Keratinocyte (primary cell): ENCODE measurements around the gene HAT1. TPM values are rescaled to one million over a fixed set of nuclear protein-coding genes. Genes with fewer than 3 reads are reported as not detected.

Experiments
- DNase-seq: peaks from one replicate; pipeline ENCODE4 v3.0.0-alpha.2; 2011; ENCODE audit warnings: low read depth, missing footprints, low spot score
- FAIRE-seq: peaks from 2 replicates; lab custom pipeline; 2011; peaks lifted over from hg19 to GRCh38; lab: Jason Lieb, UNC
- H2AFZ ChIP-seq: 2 replicates; pipeline ENCODE4 v1.6.0; 2012; ENCODE audit warnings: low read length, control low read depth, inconsistent platforms; ENCODE audit not compliant: control insufficient read depth
- H3K27ac ChIP-seq: 2 replicates; pipeline ENCODE4 v1.5.1; 2011; ENCODE audit warnings: low read length; ENCODE audit not compliant: control insufficient read depth, insufficient read depth
- H3K27me3 ChIP-seq: 3 replicates; pipeline ENCODE4 v1.6.0; 2011; ENCODE audit warnings: low read length; ENCODE audit not compliant: control insufficient read depth, insufficient read depth; ENCODE audit errors: extremely low read depth
- H3K36me3 ChIP-seq, 2 experiments: 2 replicates in 1 of 2; 3 replicates in 1 of 2; pipeline ENCODE4 v1.5.1; 2011; ENCODE audit warnings: low read length in 2 of 2, mild to moderate bottlenecking in 1 of 2; ENCODE audit not compliant: control insufficient read depth in 2 of 2, insufficient read depth in 2 of 2; ENCODE audit errors: extremely low read depth in 1 of 2
- H3K4me1 ChIP-seq: 3 replicates; pipeline ENCODE4 v1.5.1; 2011; ENCODE audit warnings: low read length; ENCODE audit not compliant: control insufficient read depth, insufficient read depth; ENCODE audit errors: extremely low read depth
- H3K4me2 ChIP-seq: 3 replicates; pipeline ENCODE4 v1.6.0; 2011; ENCODE audit warnings: low read depth, low read length; ENCODE audit not compliant: control insufficient read depth, insufficient read depth; ENCODE audit errors: extremely low read depth
- H3K4me3 ChIP-seq, 3 experiments: fragments of 200-600 bp in 1 of 3; sonication (generic) in 1 of 3; 2 replicates in 2 of 3; 3 replicates in 1 of 3; pipeline ENCODE4 v1.5.1; 2011 to 2016; ENCODE audit warnings: low read length in 3 of 3, mild to moderate bottlenecking in 3 of 3, control low read depth in 2 of 3, inconsistent platforms in 1 of 3, low read depth in 1 of 3, mixed read lengths in 1 of 3, mixed run types in 1 of 3, moderate library complexity in 1 of 3; ENCODE audit not compliant: control insufficient read depth in 2 of 3, insufficient read depth in 2 of 3; ENCODE audit errors: extremely low read depth in 1 of 3
- H3K79me2 ChIP-seq: 2 replicates; pipeline ENCODE4 v1.6.0; 2012; ENCODE audit warnings: low read length; ENCODE audit not compliant: control insufficient read depth, insufficient read depth
- H3K9ac ChIP-seq: 3 replicates; pipeline ENCODE4 v1.6.0; 2011; ENCODE audit warnings: low read length; ENCODE audit not compliant: control insufficient read depth, insufficient read depth; ENCODE audit errors: extremely low read depth
- H3K9me1 ChIP-seq: 3 replicates; pipeline ENCODE4 v1.6.0; 2011; ENCODE audit warnings: low read length; ENCODE audit not compliant: control insufficient read depth, insufficient read depth; ENCODE audit errors: extremely low read depth
- H3K9me3 ChIP-seq: 2 replicates; pipeline ENCODE4 v1.5.1; 2012; ENCODE audit warnings: low read depth, low read length; ENCODE audit not compliant: control insufficient read depth
- H4K20me1 ChIP-seq: 3 replicates; pipeline ENCODE4 v1.6.0; 2011; ENCODE audit warnings: low read length; ENCODE audit not compliant: control insufficient read depth, insufficient read depth; ENCODE audit errors: extremely low read depth
- EZH2 ChIP-seq: IDR thresholded peaks from one replicate; pipeline ENCODE4 v1.6.1; 2012; ENCODE audit warnings: inconsistent platforms, mild to moderate bottlenecking, low read length, moderate library complexity
- dilution Hi-C: fragments of 300-500 bp; cut with MboI; formaldehyde crosslinking; loops from one replicate; pipeline ENCODE4 v1.7.0; 2020; ENCODE audit warnings: low sequenced_read_pairs; ENCODE audit not compliant: extremely low pct_ligation_motif_present
- polyA plus RNA-seq, 5 experiments: library from polyadenylated mRNA; depleted of rRNA in 3 of 5; stranded (reverse) in 3 of 5; stranded (forward) in 1 of 5; unstranded in 1 of 5; fragments of >200 nt; gene quantifications; 1 replicate in 1 of 5; 2 replicates in 3 of 5; 3 replicates in 1 of 5; pipeline versions ENCODE4 v1.2.1 to v1.2.3, GENCODE V29; 2011 to 2012; ENCODE audit warnings: missing spikeins in 2 of 5, low read depth in 1 of 5, low replicate concordance in 1 of 5
- TF ChIP-seq, protein P1 (sequence below), 3 experiments: IDR thresholded peaks in 1 of 3; conservative IDR thresholded peaks in 1 of 3; optimal IDR thresholded peaks in 1 of 3; 2 replicates in 2 of 3; 3 replicates in 1 of 3; pipeline versions ENCODE3 to v1.5.1; 2011; ENCODE audit warnings: low read length in 3 of 3, mild to moderate bottlenecking in 3 of 3, moderate library complexity in 2 of 3, control low read depth in 1 of 3, inconsistent platforms in 1 of 3; ENCODE audit not compliant: insufficient read depth in 2 of 3; ENCODE audit errors: extremely low read depth in 1 of 3

The HAT1 gene
- polyA plus RNA-seq, 1 donor (not counting 4 experiments of a cell fraction or from before 2014, with no cell fraction given): 91.2 TPM

DNA sequence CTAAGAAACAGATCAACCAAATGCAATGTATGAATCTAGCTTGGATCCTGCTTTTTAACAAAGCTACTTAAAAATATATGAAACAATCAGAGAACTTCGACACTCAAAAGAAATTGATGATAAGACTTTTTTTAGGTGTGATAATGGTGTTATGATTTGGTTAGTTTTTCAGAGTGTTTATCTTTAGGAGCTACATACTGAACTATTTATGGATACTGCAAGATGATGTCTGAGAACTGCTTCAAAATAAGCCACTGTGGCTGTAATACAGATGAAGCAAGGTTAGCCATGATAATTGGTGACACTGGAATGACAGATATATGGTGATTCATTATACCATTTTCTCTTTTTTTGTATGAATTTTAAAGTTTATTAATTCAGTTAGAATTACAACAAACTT lies 42.4 kb upstream of the HAT1 start:
- Histone ChIP-seq H4K20me1 (no peaks in the 10 kb centered on the region), H3K9me3 (no peaks in the 10 kb centered on the region), H3K4me2 (no peak overlapping the region), H3K4me3 (no peak overlapping the region), H3K9ac (no peak overlapping the region), H3K79me2 (peaks cover 2% of the 10 kb centered on the region), H3K27me3 (no peaks in the 10 kb centered on the region), H3K4me1 (peaks cover 10% of the 10 kb centered on the region), H3K36me3 (no peaks in the 10 kb centered on the region), H2AFZ (no peak overlapping the region), H3K27ac (no peak overlapping the region), H3K9me1 (no peaks in the 10 kb centered on the region)
- FAIRE-seq (no peak), DNase-seq (no peak)
- dilution Hi-C loops: no loop called here
- TF ChIP-seq, protein P1, sequence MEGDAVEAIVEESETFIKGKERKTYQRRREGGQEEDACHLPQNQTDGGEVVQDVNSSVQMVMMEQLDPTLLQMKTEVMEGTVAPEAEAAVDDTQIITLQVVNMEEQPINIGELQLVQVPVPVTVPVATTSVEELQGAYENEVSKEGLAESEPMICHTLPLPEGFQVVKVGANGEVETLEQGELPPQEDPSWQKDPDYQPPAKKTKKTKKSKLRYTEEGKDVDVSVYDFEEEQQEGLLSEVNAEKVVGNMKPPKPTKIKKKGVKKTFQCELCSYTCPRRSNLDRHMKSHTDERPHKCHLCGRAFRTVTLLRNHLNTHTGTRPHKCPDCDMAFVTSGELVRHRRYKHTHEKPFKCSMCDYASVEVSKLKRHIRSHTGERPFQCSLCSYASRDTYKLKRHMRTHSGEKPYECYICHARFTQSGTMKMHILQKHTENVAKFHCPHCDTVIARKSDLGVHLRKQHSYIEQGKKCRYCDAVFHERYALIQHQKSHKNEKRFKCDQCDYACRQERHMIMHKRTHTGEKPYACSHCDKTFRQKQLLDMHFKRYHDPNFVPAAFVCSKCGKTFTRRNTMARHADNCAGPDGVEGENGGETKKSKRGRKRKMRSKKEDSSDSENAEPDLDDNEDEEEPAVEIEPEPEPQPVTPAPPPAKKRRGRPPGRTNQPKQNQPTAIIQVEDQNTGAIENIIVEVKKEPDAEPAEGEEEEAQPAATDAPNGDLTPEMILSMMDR (optimal IDR thresholded peaks at IDR 0.05 in 1 of 3, IDR thresholded peaks at IDR 0.05 in 1 of 3, conservative IDR thresholded peaks at IDR 0.05 in 1 of 3; ENCODE audit: extremely low read depth in 1 of 3, insufficient read depth in 2 of 3, low read length in 3 of 3): no peak
- no peak for TF ChIP-seq EZH2

DNA sequence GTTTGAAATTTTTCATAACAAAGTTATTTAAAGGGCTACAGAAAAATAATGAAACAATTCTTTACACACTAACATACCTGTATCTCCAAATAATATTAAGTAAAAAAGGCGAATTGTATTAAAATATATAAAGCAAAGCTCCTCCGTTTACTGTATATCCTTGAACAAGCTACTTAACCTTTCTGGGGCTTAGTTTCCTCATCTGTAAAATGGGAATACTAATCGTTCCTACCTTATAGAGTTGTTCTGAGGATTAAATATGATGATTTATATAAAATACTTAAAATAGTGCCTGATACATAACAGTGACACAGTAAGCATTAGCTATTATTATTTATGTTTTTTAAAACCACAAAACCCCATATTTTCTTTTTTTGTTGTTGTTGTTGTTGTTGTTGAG lies 41.5 kb upstream of the HAT1 start:
- H3K27me3 ChIP-seq: no peaks in the 10 kb centered on the region
- H3K9ac ChIP-seq: no peak overlapping the region
- dilution Hi-C loops: no loop called here
- FAIRE-seq: no peak
- H3K36me3 ChIP-seq: no peaks in the 10 kb centered on the region
- H4K20me1 ChIP-seq: no peaks in the 10 kb centered on the region
- peaks cover 10% of the 10 kb centered on the region for H3K4me1 ChIP-seq
- H3K9me1 ChIP-seq: no peaks in the 10 kb centered on the region
- no peak overlapping the region for H3K4me3 ChIP-seq
- TF ChIP-seq, protein P1 (optimal IDR thresholded peaks at IDR 0.05 in 1 of 3, IDR thresholded peaks at IDR 0.05 in 1 of 3, conservative IDR thresholded peaks at IDR 0.05 in 1 of 3; ENCODE audit: extremely low read depth in 1 of 3, insufficient read depth in 2 of 3, low read length in 3 of 3): no peak
- TF ChIP-seq EZH2: no peak
- no peak overlapping the region for H3K4me2 ChIP-seq
- DNase-seq: no peak
- H3K27ac ChIP-seq: no peak overlapping the region
- no peaks in the 10 kb centered on the region for H3K9me3 ChIP-seq
- H3K79me2 ChIP-seq: peaks cover 2% of the 10 kb centered on the region
- no peak overlapping the region for H2AFZ ChIP-seq
